Tongue (tissue), 2 donors: ENCODE results near the gene SLC39A1. TPM values are rescaled to one million over a fixed set of nuclear protein-coding genes. Genes with fewer than 3 reads are reported as not detected.
"Not testable (repeated sequence)": the region's sequence is repeated elsewhere in the genome, so short reads cannot be mapped to it uniquely, and the experiment has no call there.

Experiments used
- DNase-seq: peaks from one replicate; pipeline ENCODE4 v3.0.0-alpha.2; 2015
- total RNA-seq: library from RNA; depleted of rRNA; stranded (reverse); fragments of >200 nt; gene quantifications from one replicate; pipeline ENCODE4 v1.2.3, GENCODE V29; 2014

SLC39A1 gene, protein sequence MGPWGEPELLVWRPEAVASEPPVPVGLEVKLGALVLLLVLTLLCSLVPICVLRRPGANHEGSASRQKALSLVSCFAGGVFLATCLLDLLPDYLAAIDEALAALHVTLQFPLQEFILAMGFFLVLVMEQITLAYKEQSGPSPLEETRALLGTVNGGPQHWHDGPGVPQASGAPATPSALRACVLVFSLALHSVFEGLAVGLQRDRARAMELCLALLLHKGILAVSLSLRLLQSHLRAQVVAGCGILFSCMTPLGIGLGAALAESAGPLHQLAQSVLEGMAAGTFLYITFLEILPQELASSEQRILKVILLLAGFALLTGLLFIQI
- 59.3 TPM for total RNA-seq

DNA sequence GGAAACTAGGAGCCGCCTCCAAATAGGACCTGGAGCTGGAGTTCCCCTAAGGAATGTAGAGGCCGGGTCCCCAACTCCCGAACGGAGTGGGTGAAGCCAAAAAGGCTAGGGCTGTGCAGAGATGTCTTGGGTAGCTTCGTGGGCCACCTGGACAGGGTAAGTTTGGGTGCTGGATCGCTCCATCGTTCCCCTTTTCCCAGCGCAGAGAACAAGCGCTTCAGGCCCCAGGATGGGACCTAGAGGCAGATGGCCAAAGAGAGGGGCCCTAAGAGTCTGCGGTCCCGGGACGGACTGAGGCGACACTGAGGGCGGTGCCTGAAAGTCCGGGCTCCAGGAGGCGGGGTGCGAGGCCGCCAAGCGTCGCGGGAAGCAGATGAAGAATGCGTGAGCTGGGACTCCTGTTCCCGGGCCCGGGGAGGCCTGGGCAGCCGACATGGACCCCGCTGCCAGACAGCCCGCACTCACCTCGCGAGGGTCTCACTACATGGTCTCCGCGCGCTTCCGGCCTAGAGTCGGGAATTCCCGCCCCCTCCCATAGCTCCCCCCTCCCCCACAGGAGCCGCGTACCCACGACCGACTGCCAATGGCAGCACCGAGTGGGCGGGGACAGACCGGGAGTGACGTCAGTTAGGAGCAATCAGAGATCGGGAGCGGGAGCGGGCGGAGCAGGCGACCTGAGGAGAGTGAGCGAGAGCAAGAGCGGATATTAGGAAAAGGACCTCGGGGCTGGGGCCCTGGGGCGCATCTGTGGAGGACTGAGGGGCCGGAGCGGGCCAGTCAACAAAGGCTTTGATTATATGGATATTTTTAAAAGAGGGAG, at the start of gene SLC39A1:
SLC39A1 (minus strand) TSS at position 508 of the 820 bp plus-strand sequence. CDS start 822 bp downstream, outside the sequence.
- peak; percentile 99 for DNase-seq

DNA sequence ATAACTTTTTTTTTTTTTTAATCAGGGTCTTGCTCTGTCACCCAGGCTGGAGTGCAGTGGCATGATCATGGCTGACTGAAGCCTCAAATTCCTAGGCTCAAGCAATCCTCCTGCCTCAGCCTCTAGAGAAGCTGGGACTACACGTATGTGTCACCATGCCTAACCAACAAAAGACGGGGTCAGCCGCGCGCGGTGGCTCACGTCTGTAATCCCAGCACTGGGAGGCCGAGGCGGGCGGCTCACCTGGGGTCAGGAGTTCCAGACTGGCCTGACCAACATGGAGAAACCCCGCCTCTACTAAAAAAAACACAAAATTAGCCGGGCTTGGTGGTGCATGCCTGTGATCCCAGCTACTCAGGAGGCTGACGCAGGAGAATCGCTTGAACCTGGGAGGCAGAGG, 49.2 kb upstream of the SLC39A1 start:
- DNase-seq: not testable (repeated sequence)

DNA sequence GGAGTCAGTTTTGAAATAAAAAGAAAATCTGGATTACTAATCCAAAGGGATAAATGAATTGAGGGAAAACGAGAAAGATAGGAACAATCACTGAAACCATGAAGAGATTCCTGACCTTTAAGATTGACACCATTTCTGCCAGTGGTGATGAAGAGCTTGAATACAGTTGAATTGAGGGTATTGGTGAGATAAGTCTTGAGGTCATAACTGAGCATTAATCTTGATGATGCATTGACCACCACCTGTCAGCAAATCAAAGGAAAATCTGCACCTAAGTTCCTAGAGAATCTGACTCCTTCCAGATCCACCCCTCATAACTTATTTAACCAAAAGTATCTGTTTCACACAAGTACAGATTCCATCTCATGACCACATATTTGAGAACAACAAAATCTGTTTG, 48.8 kb upstream of the SLC39A1 start:
- no peak for DNase-seq

- DNase-seq: no peak
Measured at GRCh38 chr1:154006136-154006535, 42.8 kb upstream of the SLC39A1 start.

GRCh38 chr1:154000420-154000819, 37.1 kb upstream of the SLC39A1 start:
- no peak for DNase-seq

DNA sequence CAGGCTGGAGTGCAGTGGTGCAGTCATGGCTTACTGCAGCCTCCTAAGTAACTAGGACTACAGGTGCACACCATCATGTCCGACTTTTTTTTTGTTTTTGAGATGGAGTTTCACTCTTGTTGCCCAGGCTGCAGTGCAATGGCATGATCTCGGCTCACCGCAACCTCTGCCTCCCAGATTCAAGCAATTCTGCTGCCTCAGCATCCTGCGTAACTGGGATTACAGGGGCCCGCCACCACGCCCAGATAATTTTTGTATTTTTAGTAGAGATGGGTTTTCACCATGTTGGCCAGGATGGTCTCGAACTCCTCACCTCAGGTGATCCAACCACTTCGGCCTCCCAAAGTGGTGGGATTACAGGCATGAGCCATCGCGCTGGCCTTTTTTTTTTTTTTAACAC, 33.5 kb upstream of the SLC39A1 start:
- DNase-seq: not testable (repeated sequence)

- DNase-seq: no peak
Measured at GRCh38 chr1:153995640-153996039, 32.3 kb upstream of the SLC39A1 start.

DNA sequence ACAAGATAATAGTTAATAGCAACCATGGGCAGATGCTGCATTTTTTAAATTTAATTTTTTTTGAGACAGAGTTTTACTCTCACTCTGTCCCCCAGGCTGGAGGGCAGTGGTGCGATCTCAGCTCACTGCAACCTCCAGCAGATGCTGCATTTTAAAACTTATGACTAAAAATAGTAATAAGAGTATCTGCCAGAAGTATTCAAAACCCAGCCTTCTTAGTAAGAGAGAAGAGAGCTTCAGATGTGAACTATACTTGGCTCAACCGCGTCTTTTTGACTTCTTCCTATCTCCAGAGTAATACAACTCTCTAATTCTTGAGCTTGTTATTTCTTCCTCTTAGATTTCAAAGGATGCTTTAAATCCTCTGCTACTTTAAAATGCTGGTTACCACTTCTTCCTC, 31.9 kb upstream of the SLC39A1 start:
- DNase-seq: no peak

DNA sequence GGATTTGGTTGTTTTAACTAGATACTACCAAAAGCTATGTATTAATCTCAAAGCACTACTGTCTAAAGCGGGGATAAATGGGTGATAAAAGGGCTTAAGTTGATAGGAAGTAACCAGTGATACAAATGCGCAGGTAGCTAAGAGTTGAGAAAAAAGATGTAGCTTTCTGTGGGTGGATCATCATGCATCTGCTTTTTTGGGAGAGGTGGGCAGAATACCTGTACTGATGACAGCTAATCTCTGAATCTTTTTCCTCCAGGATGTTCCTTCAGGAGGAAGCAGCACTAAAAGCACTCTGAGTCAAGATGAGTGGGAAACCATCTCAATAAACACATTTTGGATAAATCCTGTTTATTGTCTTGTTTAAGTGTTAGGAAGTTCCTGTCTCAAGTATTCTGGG, 28.5 kb upstream of the SLC39A1 start:
- DNase-seq: no peak

DNA sequence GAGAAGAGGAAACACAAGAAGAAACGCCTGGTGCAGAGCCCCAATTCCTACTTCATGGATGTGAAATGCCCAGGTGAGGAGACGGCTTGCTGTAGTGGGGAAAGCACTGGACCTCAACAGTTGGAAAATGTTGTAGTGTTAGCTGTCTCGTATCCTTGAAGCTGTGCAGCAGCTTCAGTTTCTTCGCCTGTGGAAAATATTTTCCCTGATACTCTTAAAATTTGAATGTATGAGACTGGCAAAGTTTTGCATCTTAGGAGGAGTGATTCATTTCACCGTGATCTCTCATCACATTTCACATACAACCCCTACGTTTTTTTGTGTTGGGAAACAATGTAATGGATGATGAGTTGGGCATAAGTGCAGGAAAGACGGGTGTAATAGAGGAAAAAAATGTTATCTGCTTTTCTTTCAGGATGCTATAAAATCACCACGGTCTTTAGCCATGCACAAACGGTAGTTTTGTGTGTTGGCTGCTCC, 27.9 kb upstream of the SLC39A1 start:
- DNase-seq: no peak

DNA sequence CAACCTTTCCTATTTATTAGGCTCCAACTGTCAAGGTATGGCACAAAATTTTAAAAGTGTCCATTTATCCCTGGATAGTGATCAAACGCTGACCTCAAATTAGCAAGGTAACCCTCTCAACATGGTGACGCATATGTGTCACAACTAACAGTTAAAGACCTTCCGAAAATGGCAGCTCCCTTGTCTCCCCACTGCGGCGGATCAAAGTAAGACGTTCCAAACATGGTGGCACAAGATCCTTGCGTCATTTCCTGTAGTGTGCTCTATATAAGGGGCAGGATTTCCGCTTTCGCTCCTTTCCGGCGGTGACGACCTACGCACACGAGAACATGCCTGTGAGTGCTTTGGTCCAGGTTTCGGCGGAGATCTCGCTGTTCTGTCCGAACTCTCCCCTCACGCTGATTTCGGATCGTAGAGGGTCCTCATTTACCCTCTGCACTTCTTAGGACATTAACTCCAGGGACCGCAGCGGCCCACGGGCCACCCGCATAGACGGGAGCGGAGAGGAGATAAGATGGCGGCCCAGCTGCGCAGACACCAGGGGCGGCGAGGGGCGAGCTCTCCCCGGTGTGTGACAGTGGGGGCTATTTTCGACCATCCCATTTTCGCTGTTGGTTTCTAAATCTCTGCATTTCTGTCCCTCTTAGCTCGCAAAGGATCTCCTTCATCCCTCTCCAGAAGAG, 27.3 kb upstream of the SLC39A1 start, which contains the start of gene RPS27:
RPS27 (plus strand) TSS at position 295 of the 683 bp plus-strand sequence; CDS start at position 330, 35 bp downstream.
- peak; percentile 99 for DNase-seq

DNA sequence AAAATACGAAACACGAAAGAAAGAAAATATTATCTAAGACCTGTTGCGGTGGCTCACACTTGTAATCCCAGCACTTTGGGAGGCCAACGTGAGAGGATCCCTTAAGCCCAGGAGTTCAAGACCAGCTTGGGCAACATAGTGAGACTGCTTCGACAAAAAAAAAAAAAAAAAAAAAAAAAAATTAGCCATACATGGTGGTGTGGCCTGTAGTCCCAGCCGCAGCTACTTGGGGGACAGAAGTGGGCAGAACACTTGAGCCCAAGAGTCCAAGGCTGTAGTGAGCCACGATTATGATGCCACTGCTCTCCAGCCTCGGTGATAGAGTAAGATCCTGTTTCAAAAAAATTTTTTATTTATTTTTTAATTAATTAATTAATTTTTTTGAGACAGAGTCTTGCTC, 24.3 kb upstream of the SLC39A1 start:
- DNase-seq: no peak

DNA sequence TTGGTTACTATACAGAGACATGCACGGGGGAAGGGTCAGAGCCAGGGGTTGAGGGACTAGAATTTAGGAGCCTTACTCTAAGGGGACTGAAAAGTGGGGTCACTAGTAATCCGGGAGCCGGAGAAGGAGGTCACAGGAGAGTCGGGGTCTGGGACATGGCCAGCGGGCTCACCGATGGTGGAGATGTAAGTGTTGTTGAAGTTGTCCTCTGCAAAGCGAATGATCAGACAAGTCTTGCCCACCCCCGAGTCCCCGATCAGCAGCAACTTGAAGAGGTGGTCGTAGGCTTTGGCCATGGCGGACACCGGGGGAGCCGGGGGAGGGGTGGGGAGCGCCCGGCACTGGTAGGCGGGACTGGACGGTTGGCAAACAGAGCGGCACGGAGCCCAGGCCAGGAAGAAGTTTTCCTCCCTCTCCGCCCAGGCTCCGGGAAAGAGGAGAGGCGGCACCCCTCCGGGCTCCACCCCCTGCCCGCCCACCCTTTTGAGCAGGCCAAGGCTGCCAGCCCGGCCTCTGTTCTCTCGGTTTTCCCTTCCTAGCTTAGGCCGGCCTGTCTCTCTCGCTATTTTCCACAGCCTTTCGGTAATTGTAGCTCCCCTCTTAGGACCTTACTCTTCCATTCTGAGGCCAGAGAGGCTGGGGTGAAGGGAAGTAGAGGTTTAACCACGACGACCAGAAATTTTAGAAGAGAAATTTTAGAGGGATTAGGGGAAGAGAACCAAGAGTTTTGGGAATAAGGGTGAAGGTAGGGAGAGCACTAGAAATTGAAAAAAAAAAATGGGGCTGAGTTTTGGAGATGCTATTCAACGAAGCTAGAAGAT, 22.8 kb upstream of the SLC39A1 start, which contains the start of gene RAB13:
RAB13 (minus strand) TSS at position 399 of the 821 bp plus-strand sequence; CDS start at position 296, 103 bp downstream.
- peak; percentile 93 for DNase-seq

DNA sequence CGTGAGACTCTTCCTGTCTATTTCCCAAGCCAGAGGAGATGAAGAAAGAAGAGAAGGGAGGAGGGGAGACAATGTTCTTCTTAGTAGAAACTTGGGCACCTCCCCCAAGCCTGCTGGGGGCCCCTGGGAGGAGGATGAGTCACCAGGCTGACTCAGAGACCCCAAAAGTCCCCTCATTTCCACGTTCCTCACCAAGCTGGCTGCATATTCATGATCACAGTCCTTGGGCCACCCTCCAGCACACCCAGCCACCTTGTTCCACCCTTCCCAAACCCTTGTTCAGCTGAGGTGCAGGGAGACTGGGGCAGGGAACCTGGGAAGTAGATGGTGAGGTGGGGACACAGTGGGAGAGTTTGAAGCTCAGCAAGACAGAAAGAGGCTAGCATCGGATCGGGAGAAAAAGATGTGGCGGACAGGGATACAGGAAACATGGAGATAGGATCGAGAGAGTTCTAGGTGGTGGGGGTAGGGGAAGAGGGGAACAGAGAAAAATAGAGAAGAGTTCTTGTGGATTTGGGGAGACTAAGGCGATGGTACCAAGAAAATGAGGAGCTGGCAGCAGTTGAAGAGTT, 22.1 kb upstream of the SLC39A1 start:
- DNase-seq: peak; percentile 36

DNA sequence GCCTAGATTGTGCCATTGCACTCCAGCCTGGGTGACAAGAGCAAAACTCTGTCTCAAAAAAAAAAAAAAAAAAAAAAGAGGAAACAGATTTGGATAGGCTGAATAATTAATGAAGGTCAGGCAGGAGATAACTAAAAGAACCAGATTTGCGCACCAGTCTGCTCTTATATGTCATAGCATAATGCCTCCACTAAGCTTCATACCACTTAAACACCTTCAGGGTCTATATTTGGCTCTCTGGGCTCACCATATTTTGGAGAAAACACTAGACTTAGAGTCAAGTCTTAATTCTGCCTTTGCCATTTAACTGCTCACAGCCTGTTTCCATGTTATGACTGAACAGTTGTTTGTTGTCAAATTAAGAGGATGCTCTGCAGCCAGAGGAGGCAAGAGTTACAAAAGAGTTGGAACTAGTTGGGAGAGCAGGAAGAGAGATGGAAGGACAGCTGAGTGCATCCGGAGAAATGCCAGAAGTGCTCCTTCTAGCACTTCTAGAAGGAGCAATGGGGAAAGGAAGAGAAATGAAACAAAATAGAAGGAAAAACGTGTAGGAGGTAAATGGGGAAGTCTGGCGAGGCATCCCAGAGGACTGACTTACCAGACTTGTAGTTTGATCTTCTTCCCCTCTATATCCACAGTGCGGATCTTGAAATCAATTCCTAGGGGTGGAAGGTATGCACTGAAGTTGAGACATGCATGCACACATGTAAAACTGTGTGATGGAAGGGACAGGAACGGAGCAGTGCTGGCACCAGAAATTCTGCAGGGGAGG, 21.0 kb upstream of the SLC39A1 start:
- no peak for DNase-seq

DNA sequence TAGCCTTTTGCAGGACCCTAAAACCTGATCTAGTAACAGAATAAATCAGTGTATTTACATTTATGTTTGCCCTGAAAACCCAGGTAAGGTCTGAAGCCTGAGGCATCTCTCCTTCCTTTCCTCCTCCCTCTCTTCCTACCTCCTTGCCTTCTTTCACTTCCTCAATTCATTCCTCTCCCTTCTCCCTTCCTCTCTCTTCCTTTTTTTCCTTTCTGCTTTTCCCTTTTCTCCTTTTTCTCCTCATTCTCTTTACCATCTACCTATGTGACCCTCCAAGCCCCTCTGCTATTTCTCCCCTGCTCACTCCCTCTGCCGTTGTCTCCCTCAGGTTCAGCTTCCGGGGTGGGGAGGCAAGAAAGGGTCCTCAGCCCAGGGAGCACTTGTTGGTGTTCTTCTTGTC, 18.4 kb upstream of the SLC39A1 start:
- DNase-seq: not testable (repeated sequence)

DNA sequence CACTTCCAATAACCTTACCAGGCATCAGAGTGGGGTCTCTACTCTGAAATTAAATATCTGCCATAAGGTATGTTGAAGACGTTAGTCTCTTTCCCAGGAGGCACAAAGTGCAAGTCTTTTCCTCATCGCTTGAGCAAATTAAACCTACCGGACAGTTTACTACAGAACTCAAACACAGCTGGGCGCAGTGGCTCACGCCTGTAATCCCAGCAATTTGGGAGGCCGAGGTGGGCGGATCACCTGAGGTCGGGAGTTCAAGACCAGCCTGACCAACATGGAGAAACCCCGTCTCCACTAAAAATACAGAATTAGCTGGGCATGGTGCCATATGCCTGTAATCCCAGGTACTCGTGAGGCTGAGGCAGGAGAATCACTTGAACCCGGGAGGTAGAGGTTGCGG, 15.8 kb upstream of the SLC39A1 start:
- DNase-seq: not testable (repeated sequence)

GRCh38 chr1:153978274-153978909, 15.1 kb upstream of the SLC39A1 start:
- DNase-seq: no peak
